Breast epithelium (tissue), 3 donors: ENCODE measurements around the gene SLC17A6.

Source experiments
- CTCF ChIP-seq, 3 donors: fragments of 450-650 bp; IDR thresholded peaks; one replicate each; pipeline ENCODE4 v1.5.1; 2016 to 2017; ENCODE audit warnings: antibody characterized with exemption in 3 of 3, mild to moderate bottlenecking in 3 of 3, moderate library complexity in 3 of 3
- POLR2A ChIP-seq: fragments of 450-650 bp; IDR thresholded peaks from one replicate; pipeline ENCODE4 v1.6.1; 2016; ENCODE audit warnings: antibody characterized with exemption, mild to moderate bottlenecking, moderate library complexity
- POLR2AphosphoS5 ChIP-seq, 3 donors: sonication (generic); formaldehyde crosslinking; IDR thresholded peaks; one replicate each; pipeline ENCODE4 v1.6.1; 2017; ENCODE audit warnings: antibody characterized with exemption in 3 of 3

- TF ChIP-seq CTCF (IDR thresholded peaks at IDR 0.05) (no peak), POLR2AphosphoS5 (IDR thresholded peaks at IDR 0.05) (no peak), POLR2A (no peak)
These were observed 6.4 kb upstream of the SLC17A6 start for GRCh38 chr11:22331771-22332170.
